ENCODE data around the gene ATP1B3.
"Not testable (repeated sequence)": the region's sequence is repeated elsewhere in the genome, so short reads cannot be mapped to it uniquely, and the experiment has no call there.

Gene ATP1B3

DNA sequence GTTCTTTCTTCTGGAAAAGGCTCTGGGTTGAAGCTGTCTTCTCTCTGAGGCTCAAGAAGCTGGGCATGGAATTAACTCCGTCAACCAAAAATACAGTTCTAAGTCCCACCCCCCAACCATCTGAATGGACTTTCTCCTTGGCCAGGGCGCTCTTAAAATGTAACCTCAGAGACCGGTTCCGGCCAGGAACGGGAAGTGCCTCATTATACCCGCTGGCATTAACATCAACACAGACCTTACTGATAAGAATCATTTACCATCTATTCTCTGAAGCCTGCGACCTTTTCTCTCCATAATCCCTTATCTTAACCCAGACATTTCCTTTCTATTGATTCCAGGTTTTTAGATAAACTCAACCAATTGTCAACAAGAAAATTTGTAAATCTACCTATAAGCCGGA lies 64.7 kb downstream of the ATP1B3 start:
- in situ Hi-C loops (cut with HindIII; ENCODE audit: low sequenced_read_pairs) = no loop called here

DNA sequence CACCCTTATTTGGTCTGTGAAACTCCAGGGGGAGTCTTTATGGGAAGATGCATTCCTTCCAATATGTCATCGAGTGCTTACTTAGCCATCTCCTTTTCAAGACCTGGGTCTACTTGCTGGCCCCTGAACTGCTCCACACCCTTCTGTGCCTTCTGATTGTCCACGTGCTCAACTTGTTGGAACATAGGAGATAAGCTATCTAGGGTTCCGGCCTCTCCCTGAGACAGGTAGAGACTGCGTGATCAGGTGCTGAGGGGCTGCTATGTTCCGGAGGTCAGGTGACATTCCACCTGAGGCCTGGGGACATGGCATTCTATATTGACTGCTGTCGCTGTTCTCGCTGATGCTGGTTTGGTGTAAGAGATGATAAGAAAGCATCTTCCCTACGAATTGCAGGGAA lies 65.6 kb downstream of the ATP1B3 start:
- in situ Hi-C loops (cut with HindIII; ENCODE audit: low sequenced_read_pairs) = no loop called here

DNA sequence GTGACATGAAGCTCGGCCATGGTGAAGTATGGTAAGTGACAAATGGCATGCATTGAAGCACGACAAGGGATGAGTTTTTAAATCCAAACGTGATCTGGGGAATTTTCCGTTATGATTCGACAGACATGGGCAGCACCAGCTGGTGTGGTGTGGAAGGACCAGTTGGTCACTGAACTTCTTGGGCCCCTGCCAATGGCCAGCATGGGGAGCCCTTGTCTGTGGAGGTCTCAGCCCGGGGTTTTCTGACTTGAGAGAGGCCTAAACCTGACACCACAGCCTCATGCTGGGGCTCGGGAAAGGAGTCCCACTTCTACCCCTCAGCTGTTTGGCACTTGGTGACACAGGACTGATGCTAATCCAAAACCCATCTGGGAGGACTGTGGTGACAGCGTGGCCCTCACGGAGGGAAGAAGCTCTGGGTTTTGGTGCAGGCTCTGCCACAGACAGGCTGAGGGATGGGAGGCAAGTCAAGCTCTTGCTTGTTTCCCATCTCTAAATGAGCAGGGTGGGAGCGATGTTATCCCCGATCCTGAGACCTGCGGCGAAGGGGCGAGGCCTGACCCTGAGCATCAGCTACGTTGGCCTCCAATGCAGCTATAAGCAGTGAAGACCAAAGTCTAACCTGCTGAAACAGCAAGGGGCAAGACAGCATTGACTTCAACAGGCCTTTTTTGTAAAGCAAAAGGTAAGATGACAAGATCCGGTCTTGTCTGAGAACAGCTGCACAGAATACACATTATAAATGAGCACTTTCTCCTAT lies 69.5 kb downstream of the ATP1B3 start:
- in situ Hi-C loops (cut with HindIII; ENCODE audit: low sequenced_read_pairs) = no loop called here

DNA sequence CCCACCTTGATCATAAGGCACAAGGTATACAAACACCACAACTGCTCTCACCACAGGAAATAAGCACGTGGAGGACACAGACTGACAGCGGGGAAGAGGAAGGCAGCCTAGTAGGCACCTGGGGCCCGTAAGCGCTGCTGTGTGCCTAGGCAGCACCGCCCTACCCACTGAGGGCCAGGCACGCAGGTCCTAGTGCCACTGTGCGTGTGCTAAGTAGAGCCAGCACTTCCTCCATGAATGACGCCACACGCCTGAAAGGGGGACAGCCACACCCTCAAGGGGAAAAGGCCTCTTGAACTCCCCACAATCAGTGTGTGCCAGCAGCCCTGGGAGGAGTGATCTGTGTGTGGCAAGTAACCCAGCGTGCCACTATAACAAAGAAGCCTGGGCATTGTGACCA lies 73.0 kb downstream of the ATP1B3 start:
- in situ Hi-C loops (cut with HindIII; ENCODE audit: low sequenced_read_pairs) = no loop called here

DNA sequence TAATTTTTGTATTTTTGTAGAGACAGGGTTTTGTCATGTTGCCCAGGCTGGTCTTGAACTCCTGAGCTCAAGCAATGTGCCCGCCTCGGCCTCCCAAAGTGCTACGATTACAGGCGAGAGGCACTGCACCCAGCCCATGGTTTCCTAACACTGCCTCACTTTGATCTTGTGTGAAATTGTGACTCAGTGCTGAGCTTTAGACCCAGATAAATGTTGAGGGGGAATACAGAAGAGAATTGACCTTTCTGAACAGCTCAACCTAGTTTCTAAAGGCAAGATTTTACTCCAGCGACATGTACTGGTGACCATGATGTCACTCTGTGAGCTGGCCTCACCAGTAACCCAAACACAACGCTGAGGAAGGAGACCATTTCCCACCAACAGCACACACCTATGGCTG lies 73.5 kb downstream of the ATP1B3 start:
- in situ Hi-C loops (cut with HindIII; ENCODE audit: low sequenced_read_pairs) = loop anchor here (5.0 kb wide), 1 partner anchor 178 kb away; no protein-coding TSS in a partner anchor

DNA sequence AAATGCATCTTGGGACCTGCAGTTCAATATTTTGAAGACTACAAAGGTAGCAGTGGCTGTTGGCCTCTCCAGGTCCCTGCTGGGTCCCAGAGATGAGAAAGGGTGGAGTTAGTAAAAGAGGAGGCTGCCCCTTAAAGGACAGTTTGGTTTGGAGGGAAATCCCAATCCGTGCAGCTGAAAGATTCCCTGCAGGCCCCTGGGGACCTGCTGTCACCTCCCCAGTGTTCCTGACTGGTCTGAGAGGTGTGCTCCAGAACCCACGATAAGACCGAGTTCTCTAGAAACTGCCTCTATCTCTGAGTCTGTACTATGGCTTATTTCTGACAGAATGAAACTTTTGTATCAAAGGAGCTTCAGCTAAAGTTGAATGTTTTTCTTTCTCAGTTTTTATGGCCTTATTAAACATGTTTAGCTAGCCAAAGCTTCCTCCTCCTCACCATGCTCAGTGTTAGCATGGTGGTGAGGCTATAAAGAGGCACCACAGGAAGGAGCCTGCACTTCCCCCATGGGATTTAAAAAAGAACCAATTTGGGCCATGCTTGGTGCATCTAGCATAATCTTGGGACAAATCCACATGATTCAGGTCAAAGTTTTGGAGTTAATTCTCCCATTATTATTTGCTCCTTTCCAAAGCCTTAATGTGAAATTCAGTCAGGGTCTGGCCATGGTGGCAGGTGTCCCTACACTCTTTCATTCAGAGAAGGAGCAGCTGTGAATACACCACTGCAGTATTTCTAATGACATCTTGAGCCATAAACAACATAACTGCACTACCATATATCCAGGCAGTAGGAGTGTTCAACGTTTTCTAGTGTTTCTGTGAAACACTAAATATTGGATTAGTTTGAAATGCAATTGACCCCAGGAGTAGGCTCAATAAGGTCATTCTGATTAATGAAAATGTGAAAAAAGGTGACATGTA lies 74.4 kb downstream of the ATP1B3 start:
- in situ Hi-C loops (cut with HindIII; ENCODE audit: low sequenced_read_pairs) = loop anchor here (5.0 kb wide), 1 partner anchor 179 kb away; no protein-coding TSS in a partner anchor

DNA sequence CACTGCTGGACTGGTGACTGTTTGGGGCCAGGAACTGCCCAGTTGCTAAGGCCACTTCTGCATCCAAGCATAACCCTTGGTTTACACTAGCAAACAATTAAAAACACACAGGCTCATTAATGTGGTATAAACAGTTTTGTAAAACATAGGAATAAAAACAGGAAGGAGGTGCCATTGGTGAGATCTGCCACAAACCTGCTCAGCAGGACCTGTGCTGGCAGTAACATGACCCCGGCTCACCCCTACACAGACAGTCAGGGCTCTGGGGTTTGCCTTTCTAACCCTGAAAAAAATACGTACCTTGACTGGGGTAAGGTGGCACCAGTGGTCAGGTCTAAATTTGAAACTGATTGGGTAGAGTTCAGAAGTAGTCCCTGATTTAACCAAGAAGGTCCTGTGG lies 76.2 kb downstream of the ATP1B3 start:
- in situ Hi-C loops (cut with HindIII; ENCODE audit: low sequenced_read_pairs) = loop anchor here (5.0 kb wide), 1 partner anchor 180 kb away; no protein-coding TSS in a partner anchor

DNA sequence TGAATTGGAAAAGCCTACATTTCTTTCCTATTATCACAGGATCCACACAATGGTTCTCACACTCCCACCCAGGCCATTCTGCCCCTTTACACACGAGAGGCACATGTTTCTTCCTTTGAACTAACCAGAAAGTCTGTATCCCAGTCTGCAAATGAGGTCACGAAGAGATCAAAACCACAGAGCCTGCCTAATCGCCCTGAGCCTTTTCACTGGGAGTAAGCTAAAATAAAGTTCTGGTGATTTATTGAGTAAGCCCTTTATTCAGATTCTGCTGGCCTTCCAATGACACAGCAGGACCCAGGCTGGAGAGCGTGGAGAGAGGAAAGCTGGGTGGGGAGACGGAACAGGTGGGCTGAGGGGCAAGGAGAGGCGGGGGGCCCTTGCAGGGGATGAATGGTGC lies 78.7 kb downstream of the ATP1B3 start:
- in situ Hi-C loops (cut with HindIII; ENCODE audit: low sequenced_read_pairs) = no loop called here

DNA sequence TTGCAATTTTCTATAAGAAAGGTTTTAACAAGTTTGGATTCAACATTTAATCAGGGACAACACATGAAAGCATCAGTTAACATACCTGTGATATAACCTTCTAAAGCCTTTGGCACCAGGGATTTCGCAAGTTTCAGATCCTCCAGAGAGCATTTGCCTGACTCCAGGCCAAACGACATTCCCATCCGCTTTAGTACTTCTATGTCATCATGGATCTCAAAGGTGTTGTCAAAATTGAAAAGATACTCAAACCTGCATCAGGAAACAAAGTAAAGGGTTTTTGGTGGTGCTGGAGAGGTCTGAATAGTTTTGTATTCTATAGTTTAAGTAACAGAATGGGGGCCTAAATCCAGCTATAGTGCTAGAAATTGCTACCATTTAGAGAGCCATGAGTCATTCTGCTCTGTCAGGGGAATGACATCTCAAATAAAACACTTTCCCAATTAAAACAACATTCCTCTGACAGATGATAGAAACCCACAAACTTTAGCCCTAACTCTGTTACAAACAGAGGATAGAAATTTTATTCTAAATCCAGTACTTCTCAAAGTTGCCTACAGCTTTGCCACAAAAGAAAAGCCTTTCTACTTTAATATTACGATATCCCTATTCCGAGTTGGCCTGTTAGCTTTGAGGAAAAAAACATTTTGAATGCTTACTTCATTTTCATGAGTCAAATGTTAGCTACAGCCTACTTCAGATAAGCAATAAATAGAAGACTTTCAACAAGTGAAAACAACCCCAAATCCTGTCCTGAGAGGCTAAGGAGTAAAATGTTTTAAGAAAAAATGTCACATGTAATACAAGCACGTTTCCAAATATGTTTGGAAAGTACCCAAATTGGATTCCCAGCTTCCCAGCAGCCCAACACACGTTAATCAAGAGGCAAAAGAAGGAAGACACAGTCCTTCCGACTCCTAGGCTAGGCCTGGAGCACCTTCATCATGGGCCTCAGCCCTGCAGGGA lies 83.4 kb downstream of the ATP1B3 start:
- in situ Hi-C loops (cut with HindIII; ENCODE audit: low sequenced_read_pairs) = no loop called here

DNA sequence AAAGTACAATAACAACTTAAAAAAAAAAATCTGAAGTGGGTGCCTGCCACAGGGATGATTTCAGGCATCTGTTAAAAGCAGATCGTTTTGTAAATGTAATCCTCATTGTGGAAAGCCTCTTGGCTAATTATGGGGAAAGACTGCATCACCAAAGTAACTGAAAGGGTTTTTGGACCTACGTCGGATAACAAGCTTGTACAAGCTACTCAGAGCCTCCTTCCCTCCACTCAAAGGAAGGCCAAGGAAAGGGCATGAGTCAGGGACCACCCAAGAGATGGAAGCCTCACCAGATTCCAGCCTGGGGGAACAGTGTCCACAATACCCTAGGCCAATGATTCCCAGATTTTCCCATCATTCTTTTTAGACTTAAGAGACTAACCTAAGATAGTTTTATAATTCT lies 84.3 kb downstream of the ATP1B3 start:
- in situ Hi-C loops (cut with HindIII; ENCODE audit: low sequenced_read_pairs) = no loop called here

DNA sequence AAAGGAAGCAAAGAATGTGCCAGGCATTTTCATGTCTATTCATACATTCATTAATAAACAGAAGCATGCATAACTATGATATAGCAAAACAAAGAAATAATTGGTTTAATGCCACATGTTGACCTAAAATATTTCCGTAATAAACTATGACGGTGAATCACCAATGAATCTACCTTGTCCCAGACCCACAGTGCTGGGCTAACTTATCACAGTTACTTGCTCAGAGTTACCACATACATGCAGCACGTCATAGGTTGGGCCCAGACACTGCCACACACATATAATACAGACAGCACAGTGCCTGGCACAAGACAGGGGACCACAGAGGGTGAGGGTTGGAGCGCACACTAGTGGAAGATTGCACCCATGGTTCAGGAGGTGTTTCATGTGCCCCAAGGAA lies 86.9 kb downstream of the ATP1B3 start:
- in situ Hi-C loops (cut with HindIII; ENCODE audit: low sequenced_read_pairs) = no loop called here

DNA sequence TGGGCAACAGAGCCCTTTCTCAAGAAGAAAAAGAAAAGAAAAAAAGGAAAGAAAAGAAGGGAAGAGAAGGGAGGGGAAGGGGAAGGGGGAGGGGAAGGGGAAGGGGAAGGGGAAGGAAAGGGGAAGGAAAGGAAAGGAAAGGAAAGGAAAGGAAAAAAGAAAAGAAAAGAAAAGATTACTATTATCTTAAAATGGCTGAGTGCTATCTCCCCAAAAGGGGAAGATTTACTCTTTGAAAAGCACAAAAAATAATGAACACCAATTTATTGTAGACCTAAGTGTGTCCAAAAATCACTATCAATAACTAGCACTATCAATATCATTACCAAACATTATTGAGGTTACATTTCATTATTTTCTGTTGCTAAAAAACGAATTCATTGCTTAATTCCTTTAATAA lies 89.0 kb downstream of the ATP1B3 start:
- in situ Hi-C loops (cut with HindIII; ENCODE audit: low sequenced_read_pairs) = no loop called here

DNA sequence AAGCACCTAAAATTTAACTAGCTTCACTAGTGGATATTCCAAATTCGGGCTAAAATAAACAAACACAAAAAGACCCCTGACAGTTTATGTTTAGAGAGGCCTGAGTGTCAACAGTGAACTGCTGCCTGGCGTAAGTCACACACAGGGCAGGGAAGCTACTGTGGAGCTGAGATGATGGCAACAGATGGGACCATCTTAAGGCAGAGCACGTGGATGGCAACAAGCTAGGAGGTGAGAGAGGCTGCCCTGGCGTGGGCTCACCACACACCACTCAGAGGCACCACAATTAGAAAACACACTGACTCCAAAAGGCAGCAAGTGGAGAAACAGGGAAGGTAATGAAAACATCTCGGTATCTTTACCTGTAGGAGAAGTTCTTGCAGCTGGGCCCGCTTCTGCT lies 93.3 kb downstream of the ATP1B3 start:
- in situ Hi-C loops (cut with HindIII; ENCODE audit: low sequenced_read_pairs) = no loop called here

DNA sequence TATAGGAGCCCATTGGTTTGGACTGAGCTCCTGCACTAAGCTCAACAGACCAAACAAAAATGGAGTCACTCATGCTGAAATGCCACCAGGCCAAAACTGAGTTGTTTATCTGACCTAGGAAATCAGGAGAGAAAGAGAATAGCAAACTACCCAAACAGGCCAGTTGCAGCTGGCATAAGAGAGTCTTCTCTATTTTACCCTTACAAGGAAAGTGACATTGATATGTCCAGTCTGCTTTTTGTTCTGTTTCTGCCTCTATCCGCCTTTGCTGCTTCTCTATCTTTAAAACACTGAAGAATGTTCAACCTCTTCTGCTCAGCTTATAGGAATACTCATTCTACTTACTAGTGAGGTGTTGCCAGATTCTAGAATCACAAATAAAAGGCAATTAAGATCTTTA lies 95.1 kb downstream of the ATP1B3 start:
- in situ Hi-C loops (cut with HindIII; ENCODE audit: low sequenced_read_pairs) = no loop called here

DNA sequence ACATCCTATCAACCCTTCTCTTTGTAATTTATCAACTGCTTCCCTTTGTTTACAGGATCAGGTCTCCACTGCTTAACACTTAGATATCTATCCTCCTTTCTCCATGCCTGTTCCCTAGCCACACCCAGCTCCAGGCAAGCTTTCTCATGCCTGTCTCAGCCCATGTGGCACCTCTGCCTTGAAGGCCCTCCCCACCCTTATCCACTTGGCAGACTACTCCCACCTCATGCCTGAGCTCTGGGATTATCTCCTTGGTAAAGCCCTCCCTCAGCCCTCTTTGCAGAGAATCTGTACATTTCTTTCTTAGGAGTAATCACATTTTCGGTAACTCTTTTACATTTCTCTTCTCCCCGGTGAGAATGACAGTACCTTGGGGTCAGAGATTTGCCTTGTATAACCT lies 96.0 kb downstream of the ATP1B3 start:
- in situ Hi-C loops (cut with HindIII; ENCODE audit: low sequenced_read_pairs) = no loop called here

DNA sequence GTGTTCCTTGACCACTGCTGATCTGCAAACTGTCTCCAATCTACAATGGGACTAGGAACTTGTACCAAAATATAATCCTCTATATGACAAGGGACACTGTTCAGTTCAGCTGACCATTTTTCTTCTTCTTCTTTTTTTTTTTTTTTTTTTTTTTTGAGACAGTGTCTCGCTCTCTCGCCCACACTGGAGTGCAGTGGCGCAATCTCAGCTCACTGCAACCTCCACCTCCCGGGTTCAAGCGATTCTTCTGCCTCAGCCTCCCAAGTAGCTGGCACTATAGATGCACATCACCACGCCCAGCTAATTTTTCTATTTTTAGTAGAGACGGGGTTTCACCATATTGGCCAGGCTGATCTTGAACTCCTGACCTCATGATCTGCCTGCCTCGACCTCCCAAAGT lies 98.3 kb downstream of the ATP1B3 start:
- in situ Hi-C loops (cut with HindIII; ENCODE audit: low sequenced_read_pairs) = not testable (repeated sequence)

Measured in endothelial cell of hepatic sinusoid (primary cell).